Activated T-cell treated with anti-CD3 and anti-CD28 coated beads for 1 hour (primary cell): ENCODE data around the gene POLR3F.
"Not testable (repeated sequence)": the region's sequence is repeated elsewhere in the genome, so short reads cannot be mapped to it uniquely, and the experiment has no call there.

Source experiments
- DNase-seq: peaks from one replicate; pipeline ENCODE4 v3.0.0-alpha.2; 2020; ENCODE audit warnings: low read depth

Gene POLR3F

DNA sequence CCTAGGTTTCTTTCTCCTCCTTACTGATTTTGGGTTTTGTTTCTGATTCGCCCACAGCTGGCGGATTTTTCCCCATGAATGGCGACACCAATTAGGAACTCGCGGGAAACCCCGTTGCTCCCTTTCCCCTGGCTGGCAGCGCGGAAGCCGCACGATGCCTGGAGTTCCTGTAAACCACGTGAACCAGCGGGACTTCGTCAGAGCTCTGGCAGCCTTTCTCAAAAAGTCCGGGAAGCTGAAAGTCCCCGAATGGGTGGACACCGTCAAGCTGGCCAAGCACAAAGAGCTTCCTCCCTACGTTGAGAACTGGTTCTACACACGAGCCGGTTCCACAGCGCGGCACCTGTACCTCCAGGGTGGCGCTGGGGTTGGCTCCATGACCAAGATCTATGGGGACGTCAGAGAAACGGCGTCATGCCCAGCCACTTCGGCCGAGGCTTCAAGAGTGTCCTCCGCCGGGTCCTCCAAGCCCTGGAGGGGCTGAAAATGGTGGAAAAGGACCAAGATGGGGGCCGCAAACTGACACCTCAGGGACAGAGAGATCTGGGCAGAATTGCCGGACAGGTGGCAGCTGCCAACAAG, 37.4 kb downstream of the POLR3F start:
- DNase-seq = no peak

DNA sequence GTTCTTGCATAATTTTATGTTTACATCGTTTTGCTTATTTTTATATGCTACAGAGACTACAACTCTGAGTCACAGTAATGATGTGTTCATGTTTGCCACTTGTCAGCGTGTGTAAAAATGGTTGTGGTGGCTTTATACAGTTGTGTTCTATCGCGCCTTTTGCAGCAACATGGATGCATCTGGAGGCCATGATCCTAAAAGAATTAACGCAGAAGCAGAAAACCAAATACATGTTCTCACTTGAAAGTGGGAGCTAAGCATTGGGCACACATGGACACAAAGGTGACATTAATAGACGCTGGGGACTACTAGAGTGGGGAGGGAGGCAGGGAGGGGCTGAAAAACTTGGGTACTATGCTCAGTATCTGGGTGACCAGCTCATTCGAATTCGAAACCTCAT, 39.6 kb downstream of the POLR3F start:
- peak; percentile 2 for DNase-seq

DNA sequence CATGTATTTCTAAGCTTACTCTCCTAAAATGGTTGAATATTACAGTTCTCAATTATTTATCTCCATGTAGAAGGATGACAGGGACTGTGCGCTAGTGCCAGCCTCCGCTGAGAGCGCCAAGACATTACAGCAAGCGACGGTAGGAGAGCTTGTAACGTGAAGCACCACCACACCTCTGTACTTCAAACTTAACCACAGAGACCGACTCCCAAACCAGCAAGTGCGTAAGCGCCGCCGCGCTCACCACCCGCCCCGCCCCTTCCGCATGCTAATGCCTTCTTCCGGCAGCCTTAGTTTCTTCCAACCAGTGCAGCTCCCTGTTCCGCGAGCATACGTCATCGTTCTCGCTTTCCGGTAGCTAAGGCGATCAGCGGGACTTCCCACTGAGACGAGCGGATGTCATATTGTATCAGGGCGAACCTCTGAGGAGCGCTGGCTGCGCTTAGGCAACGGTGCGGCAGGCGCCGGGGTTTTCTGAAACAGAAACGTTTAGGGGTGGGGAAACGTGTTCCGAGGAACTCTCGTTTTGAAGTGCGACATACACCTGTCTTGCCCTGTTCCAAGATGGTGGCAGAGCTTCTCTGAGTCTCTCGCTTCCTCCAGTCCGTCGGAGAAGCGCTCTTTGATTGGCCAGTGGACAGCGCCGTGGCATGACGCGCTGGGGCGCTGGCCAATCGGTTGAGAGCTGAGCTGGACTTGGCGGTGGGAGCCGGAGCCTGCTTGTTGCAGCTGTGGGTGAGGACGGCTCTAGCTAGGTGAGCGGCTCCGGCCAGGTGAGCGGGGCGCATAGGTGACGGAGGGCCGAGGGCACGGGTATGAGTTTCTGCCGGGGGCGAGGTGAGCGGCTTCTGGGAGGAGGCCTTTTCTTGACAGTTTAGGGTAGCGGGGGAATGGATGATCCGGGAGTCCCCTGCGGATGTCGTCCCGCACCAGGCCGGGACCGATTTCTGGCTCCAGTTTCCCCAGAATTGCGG, 40.3 kb downstream of the POLR3F start, which contains the start of gene SEC23B:
Gene SEC23B (plus strand): TSS at position 723 of the 974 bp plus-strand sequence. CDS start 2,896 bp downstream, outside the sequence.
- peak; percentile 96 for DNase-seq

DNA sequence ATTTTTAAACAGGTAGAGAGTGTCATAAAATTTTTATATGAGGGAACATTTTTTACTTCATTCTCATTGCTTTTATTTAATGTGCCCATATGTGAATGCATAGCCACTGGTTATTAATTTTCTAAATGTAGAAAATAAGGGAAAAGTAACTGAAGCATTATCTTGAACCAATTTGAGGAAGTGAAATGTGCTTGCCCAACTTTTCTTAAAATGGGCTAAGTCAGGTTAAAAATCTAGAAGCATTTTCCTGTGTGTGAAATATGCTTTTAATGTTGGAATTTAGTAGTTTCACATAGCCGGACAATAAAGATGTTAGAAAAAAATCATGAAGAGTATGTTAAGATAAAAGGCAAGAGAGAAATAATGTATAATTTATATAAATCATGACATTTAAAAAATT, 44.4 kb downstream of the POLR3F start:
- DNase-seq = no peak

DNA sequence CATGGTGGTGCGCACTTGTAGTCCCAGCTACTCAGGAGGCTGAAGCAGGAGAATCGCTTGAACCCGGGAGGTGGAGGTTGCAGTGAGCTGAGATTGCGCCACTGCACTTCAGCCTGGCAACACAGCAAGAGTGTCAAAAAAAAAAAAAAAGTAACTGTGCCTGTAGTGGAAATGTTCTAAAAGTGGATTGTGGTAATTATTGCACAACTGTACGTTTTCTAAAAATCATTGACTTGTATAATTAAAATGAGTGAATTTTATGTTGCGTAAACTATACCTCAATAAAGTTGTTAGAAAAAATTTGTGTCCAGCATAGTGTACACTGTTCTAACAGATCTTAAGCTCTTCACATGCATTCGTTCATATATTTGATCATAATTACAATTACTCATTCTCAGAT, 46.0 kb downstream of the POLR3F start:
- DNase-seq = no peak

DNA sequence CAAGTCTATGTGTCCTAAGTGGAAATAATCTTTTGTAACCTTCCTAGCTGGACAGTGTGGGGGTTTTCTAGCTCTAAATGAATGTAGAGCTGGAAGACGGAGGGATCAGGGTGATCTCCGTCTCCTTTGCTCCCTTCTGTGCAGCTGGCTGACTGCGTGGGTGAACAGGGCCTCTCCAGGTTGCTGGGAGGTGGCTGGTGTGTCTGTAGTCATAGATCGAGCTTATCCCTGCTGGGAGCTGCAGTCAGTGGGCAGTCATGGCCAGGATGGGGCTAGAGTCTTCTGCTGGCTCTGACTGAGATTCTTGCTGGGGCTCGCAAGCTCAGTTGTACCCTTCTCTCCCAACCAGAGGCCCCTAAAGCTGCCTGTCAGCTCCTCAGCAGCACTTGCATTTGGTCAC, 46.9 kb downstream of the POLR3F start:
- DNase-seq = no peak

DNA sequence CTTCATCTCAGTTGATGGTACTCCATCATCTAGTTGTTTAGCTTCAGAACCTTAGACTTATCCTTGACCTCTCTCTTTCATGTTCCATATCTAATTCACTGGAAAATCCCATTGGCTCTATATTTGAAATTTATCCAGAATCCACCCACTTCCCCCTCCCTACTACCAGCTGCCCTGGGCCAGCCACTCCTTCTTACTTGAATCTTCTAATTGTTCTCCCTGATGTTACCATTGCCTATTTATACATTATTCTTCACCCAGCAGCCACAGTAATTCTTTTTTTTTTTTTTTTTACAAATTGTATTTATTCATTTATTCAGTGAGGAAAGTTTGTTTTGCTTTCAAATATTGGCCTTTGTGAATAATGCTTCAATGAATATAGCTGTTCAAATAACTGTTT, 48.8 kb downstream of the POLR3F start:
- no peak for DNase-seq

DNA sequence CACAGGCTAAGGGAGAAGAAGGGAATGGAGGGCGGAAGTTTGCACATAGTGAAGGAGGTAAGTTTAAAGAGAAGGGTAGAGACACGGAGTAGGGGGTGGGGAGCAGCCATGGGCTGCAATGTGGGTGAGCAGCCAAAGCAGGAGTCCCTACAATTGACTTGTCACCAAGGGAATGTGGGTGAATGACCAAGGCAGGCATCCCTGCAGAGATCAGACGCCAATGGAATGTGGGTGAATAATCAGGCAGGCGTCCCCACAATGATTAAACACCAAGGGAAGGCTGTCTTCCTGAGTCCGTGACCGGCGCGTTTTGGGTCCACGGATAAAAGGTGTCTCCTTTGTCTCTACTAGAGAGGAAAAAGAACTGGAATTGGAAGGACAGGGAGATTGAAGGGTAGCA, 54.9 kb downstream of the POLR3F start:
- not testable (repeated sequence) for DNase-seq

DNA sequence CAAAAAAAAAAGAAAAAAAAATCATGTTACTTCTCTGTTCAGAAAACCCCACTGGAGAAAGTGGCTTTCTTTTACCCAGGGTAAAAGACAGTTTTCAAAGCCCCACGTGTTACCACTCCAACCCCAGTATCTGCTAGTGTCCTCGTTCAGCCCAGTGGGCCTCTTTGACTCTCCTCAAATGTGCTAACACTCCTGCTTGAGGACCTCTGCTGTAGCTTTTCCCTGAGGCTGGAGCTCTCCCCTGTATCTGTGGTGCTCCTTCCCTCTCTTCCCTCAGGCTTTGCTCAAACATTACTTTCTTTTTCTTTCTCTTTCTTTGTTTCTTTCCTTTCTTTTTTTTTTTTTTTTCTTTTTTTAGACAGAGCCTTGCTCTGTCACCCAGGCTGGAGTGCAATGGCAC, 55.9 kb downstream of the POLR3F start:
- no peak for DNase-seq

DNA sequence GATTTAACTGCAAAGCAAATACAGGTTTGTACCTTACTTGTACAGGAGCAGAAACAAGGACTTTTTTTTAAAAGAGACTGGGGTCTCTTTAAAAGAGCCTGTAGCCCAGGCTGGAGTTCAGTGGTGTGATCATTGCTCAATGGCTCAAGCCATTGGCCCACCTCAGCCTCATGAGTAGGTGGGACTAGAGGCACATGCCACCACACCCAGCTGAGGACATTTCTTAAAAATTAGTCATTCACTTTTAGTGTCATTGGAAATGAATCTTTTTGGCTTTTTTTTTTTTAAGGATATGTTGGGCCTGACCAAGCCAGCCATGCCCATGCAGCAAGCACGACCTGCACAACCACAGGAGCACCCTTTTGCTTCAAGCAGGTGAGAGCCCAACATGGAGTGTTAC, 57.5 kb downstream of the POLR3F start:
- DNase-seq = no peak

DNA sequence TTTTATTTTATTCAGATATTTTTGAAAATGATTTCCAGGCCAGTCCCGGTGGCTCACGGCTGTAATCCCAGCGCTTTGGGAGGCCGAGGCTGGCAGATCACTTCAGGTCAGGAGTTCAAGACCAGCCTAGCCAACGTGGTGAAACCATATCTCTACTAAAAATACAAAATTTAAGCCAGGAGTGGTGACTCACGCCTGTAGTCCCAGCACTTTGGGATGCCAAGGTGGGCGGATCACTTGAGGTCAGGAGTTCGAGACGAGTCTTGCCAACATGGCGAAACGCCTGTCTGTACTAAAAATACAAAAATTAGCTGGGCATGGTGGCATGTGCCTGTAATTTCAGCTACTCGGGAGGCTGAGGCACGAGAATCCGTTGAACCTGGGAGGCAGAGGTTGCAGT, 59.6 kb downstream of the POLR3F start:
- DNase-seq = not testable (repeated sequence)

DNA sequence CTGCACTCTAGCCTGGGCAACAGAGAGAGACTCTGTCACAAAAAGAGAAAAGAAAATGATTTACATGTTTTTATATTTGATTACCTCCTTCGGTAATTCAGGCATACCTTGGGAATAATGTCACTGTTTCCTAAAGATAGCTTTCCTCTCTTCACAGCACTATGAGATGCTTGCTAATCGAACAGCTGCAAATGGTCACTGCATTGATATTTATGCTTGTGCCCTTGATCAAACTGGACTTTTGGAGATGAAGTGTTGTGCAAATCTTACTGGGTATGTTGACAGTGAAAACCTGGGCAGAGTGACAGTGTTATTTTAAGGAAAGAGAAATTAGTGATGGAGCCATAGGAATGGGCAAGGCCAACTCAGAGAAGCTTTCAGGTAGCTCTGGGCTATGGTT, 60.1 kb downstream of the POLR3F start:
- no peak for DNase-seq

DNA sequence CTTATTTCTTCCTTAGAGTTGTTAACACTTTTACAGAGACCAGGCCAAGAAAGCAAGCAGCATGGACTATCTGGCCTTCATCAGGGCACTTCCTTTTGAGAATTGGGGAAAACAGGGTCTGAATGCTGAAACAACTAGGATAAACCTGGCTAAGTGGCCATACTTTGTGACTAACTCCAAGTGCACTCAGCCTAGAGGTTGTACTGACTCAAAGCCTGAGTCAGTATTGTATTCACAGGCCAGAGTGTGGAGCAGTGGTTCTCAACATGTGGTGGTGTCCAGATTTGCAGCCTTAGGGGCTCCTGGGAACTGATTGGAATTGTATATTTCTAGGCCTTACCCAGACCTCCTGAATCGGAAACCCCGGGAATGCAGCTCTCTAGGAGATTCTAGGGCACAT, 60.6 kb downstream of the POLR3F start:
- DNase-seq = no peak

DNA sequence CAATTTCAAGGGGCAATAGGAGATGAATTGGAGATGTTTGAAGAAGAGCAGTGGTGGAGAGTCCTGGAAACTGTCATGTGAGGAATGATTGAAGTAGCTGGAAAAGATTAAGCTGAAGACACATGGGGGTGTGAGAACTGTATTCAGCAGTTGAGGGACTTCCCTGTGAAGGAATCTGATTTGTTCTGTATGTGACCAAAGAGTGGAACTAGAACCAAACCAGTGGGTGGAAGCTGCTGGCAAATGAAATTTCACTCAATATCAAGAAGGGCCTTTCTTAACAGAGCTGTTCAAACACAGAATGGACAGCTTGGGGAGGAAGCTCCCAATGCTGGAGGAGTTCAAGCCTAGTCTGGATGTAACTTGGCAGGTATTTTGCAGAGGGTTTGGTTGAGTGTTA, 61.9 kb downstream of the POLR3F start:
- DNase-seq = no peak

DNA sequence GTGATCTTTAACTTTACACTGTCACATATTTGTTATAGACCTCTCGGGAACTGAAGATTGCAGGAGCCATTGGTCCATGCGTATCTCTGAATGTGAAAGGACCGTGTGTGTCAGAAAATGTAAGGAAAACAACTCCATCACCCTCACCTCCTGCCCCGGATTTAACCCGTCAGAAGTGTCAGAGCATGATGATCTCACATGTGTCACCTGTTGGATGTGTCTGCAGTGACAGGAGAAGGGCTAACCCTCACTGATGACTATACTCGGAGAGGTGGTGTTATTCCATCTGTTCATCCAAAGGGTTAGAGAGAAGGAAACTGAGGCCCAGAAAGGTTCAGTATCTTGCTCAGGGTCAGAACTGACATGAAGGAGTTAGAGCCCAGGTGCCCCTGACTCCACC, 65.4 kb downstream of the POLR3F start:
- DNase-seq = no peak

DNA sequence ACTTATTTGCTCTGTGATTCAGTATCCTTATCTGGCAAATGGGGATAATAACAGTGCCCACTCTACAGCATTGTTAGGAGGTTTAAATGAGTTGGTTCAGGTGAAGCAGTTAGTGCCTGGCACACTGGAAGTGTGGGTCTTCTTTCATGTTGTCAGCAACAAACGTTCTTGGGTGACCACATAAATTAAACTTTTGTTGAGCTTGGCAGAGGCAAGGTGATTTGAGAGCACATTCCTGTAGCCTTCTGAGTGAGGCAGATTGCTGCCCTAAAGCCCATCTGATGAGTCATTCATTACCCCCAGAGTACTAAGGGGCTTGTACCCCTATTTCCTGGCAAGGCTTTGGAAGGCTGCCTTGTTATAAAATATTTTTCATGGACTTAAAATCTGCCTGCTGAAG, 66.3 kb downstream of the POLR3F start:
- no peak for DNase-seq

DNA sequence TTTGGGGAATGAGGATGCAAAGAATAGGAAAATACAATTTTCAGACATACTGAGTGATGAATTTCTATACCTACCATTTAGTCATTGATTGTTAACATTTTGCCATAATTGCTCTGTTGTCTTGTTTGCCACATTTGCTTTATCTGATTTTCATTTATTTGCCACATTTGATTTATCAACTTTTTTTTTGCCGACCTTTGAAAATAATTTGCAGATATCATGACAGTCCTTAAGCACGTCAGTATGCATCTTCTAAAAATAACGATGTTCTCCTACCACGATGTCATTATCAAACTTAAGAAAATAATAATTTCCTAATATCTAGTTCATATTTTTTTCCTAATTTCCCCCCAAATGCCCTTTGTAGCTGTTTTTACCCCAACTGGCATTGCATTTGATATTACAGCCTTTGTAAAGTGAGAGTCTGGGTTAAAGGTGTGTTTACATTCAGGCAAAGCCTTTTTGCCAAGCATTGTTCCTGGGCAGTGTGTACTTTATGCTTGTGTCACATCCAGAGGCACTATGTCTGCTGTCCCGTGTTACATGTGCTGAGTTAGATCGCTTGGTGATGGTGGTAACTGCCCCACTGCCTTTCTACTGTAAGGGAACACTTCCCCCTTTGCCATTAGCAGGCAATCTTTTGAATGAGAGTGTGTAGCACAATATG, 66.9 kb downstream of the POLR3F start:
- no peak for DNase-seq
